NCI-H82 treated with DMSO at 0.1 percent for 48 hours (cell line): Measurements from ENCODE around the gene OR2G2.

ENCODE experiments used
- DNase-seq: peaks from one replicate; lab custom pipeline; 2025; ENCODE audit not compliant: unreplicated experiment; lab: John Stamatoyannopoulos, UW

The OR2G2 gene

GRCh38 chr1:247588060-247588459 lies at the start of gene OR2G2:
Gene OR2G2 (plus strand): TSS chr1:247588360. CDS start chr1:247588360, 0 bp downstream.
- DNase-seq = no peak

GRCh38 chr1:247538561-247538960 lies 49.6 kb upstream of the OR2G2 start:
- DNase-seq = no peak

- no peak for DNase-seq
These were observed 48.9 kb upstream of the OR2G2 start for GRCh38 chr1:247539215-247539614.

GRCh38 chr1:247540581-247540980 lies 47.6 kb upstream of the OR2G2 start:
- no peak for DNase-seq

GRCh38 chr1:247542811-247543210 lies 45.3 kb upstream of the OR2G2 start:
- no peak for DNase-seq

GRCh38 chr1:247548092-247548491 lies 40.1 kb upstream of the OR2G2 start:
- no peak for DNase-seq

- no peak for DNase-seq
These were observed 39.4 kb upstream of the OR2G2 start, which contains the start of gene GCSAML for GRCh38 chr1:247548769-247549182. Gene GCSAML (plus strand): TSS chr1:247549134. CDS start chr1:247549192, 58 bp downstream.

GRCh38 chr1:247551721-247552120 lies 36.4 kb upstream of the OR2G2 start:
- DNase-seq = no peak

- DNase-seq = no peak
These were observed 35.9 kb upstream of the OR2G2 start for GRCh38 chr1:247552231-247552630.

- DNase-seq = no peak
These were observed 30.1 kb upstream of the OR2G2 start for GRCh38 chr1:247557926-247558674.

GRCh38 chr1:247561711-247562110 lies 26.4 kb upstream of the OR2G2 start:
- no peak for DNase-seq

- DNase-seq = no peak
These were observed 26.0 kb upstream of the OR2G2 start for GRCh38 chr1:247562198-247562597.

GRCh38 chr1:247574236-247574635 lies 13.9 kb upstream of the OR2G2 start:
- no peak for DNase-seq

- DNase-seq = no peak
These were observed 13.5 kb upstream of the OR2G2 start for GRCh38 chr1:247574664-247575063.

- DNase-seq = no peak
These were observed 11.6 kb upstream of the OR2G2 start for GRCh38 chr1:247576514-247576913.

GRCh38 chr1:247578946-247579460 lies 9.2 kb upstream of the OR2G2 start:
- DNase-seq = no peak

GRCh38 chr1:247605286-247605685 lies 17.1 kb downstream of the OR2G2 start, which contains the start of gene OR2G3:
Gene OR2G3 (plus strand): TSS chr1:247605586. CDS start chr1:247605586, 0 bp downstream.
- DNase-seq = no peak

GRCh38 chr1:247613405-247613804 lies 25.2 kb downstream of the OR2G2 start:
- DNase-seq = no peak

- DNase-seq = no peak
These were observed 26.5 kb downstream of the OR2G2 start for GRCh38 chr1:247614625-247615024.

- no peak for DNase-seq
These were observed 39.8 kb downstream of the OR2G2 start for GRCh38 chr1:247627951-247628350.

- no peak for DNase-seq
These were observed 49.9 kb downstream of the OR2G2 start for GRCh38 chr1:247638011-247638410.

- DNase-seq = no peak
These were observed 50.6 kb downstream of the OR2G2 start for GRCh38 chr1:247638781-247639180.
